ENCODE measurements around the gene MREG.
"Not testable (repeated sequence)": the region's sequence is repeated elsewhere in the genome, so short reads cannot be mapped to it uniquely, and the experiment has no call there.

Gene MREG

GRCh38 chr2:215952860-215953637 lies 60.3 kb downstream of the MREG start:
- no peak for DNase-seq

- no peak for DNase-seq
Measured at GRCh38 chr2:215951558-215951957, 61.8 kb downstream of the MREG start.

DNA sequence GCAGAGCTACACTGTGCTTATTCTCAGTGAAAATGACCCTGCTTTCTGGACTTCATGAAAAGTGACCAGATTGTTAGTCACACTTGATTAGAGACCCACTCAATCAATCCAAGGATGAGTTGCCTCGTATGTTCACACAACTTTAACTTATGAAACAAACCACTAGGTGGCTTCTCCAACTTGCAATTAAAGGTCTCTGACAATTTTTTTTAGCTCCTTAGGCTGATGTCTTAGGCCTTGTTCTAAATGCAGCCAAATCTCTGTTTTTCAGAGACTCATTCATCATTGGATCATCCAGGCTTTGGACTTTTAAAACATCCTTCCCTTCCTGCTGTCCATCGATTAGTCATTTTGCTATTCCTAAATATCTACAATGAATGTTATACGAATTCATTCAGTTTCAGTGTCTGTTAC lies 63.4 kb downstream of the MREG start:
- peak; percentile 26 to 72 for DNase-seq

DNA sequence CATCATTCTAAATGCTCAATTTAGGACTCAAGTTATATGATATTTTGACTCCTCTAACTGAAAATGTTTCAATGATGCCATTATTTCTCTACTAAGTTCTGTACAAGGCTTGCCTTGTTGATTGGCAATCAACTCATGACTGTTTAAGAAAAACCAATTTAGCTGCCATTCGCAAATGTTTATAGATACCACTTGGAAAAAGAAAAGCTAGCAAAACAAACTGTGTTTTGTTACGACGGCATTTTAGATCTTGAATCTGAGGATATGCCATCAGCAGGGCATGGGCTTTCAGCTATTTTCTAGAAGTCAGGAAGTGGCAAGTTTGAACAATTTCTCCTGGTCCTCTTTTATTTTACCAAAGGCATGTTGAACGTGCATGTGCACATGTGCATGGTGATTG lies 65.3 kb downstream of the MREG start:
- DNase-seq, result no peak

DNA sequence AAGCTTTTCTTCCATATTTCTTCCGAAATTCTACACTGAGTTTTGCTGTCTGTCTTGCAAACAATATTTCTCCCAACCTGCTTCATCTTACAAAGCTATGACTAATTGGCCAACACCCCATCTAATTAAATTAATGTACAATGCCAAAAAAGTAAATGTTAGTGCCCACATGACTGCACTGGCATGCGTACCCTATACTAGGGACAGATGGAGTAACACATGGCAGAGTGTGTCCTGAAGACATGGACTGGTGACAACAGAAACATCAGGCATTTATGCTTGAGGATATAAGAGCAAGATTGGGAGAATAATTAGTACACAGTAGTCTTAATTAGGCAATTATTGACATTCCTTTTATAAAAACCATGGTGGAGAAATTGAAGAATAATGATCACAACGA lies 66.8 kb downstream of the MREG start:
- peak in 1 of 2 experiments; percentile 18 for DNase-seq

DNA sequence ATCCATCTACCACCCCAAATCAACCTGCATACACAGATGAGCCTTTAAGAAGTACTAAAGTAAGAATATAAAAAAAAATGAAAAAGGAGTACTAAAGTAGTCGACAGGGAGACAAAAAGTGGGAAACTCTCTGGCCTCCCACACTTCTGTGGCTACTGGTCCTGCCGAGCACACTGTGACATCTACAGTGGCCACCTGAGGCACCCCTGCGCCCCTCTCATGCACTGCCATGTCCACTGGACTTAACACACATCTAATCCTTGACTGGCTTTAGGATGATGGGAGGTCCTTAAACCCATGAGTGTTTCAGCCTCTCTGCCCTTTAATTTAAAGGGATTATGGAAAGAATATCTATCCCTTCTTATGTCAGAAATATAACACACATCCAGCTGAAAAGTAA lies 71.2 kb downstream of the MREG start:
- peak in 1 of 2 experiments; percentile 14 for DNase-seq

- DNase-seq, result no peak
Measured at GRCh38 chr2:215941726-215942125, 71.6 kb downstream of the MREG start.

GRCh38 chr2:215940645-215941184 lies 72.6 kb downstream of the MREG start:
- DNase-seq, result no peak

- DNase-seq, result no peak
Measured at GRCh38 chr2:215937190-215937589, 76.2 kb downstream of the MREG start.

GRCh38 chr2:215933151-215933550 lies 80.2 kb downstream of the MREG start:
- DNase-seq, result no peak

DNA sequence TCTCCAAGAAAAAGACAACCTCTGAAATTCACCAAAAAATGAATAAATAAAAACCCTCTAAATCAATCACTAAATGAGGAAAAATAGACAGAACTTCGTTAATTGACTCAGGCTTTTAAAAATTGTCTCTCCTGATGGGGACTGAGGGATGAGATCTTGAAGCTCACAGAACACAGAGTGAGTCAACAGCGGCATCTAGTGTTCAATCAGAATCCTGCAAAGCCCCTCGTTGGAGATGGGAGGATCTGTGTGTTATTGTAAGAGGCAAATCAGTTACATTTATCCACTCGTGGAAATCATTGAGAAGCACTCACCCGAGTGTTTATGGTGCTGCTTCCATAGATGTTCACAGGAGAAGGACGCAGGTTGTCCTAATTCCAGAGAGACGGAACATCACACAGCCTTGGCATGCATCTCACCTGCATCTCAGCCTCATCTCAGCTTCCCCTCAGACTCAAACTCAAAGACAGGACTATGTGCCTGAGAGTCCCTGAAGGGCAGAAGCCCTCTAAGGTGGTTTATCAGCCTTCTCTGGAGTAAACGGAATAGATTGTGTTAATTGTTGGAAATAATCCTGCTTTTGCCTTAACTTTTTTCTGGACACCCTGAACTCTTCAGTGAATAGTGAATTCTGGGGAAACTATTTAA lies 82.0 kb downstream of the MREG start:
- peak; percentile 40 to 67 for DNase-seq

- DNase-seq, result no peak
Measured at GRCh38 chr2:215930505-215931253, 82.7 kb downstream of the MREG start.

DNA sequence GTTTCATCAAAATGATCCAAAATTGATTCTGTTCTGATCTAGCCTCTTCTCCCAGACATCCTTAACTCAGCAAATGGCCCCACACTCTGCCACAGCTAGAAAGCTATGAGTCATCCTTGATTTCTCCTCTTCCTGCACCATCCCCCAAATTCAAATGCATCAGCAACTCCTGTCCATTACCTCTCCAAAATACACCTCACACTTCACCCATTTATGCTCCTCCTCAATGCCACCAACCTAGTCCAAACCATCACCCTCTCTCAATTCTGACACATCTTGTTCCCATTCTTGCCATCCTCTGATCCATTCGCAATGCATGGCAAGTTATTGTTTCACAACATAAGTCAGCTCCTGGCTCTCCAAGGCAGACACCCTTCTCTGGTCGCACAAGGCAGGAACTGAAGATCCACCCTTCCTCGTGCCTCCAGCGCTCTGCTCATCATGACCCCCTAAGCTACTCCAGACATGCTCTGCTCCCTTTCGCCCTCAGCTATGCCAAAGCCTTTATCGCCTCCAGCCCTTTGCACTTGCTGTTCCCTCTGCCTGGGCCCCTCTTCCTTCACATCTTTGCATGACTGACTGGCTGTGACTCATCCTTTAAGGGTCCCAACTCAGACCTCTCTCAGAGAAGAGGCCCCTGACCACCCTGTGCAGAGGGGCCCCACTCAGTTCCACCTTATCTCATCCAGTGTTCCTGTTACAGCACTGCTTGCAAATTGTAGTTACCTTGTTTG lies 83.6 kb downstream of the MREG start:
- DNase-seq, result no peak

- DNase-seq, result no peak
Measured at GRCh38 chr2:215928086-215928485, 85.3 kb downstream of the MREG start.

DNA sequence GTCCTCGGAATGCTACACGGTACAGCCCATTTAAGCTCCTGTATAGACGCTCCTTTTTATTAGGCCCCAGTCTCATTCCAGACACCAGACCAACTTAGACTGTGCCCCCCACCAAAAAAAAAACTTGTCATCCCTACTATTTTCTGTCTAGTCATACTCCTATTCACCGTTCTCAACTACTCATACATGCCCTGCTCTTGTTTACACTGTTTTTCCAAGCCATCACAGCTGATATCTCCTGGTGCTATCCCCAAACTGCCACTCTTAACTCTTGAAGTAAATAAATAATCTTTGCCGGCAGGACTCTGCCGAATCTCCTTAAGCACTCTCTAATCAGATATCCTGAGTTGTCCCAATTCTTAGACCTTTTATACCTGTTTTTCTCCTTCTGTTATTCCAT lies 86.4 kb downstream of the MREG start:
- DNase-seq, result not testable (repeated sequence)

- no peak for DNase-seq
Measured at GRCh38 chr2:215921895-215922294, 91.5 kb downstream of the MREG start.

DNA sequence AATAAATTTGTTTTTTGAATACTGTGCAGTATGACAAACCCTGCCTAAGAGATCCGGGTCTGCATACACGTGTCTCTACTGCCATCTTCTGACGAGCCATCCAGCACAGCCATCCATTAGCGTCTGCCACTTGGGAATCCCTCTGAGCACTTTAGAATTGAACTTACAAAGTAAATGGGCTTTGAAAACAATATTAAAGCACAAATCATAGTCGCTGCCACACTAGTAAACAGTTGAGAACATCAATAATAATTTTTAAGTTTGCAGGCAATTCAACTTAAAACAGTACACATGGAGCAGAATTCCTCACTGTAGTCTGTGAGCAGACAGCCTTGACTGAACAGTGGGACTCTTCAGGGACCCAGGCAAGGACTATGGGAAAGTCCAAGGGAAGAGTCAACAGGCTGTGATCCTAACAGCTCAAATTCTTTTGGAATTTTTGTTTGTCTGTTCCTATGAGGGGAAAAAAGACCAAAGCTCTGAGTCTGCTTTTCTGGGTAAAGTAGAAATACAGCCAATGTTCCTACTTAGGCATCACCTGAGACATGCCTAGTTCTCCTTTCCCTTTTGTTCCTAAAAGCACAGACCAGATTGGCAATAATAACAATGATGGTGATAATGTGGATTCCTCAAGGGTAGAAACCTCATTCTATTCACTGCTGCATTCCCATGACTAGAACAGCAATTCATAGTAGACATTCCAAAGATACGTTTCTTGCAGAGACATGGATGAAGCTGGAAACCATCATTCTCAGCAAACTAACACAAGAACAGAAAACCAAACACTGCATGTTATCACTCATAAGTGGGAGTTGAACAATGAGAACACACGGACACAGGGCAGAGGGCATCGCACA lies 92.9 kb downstream of the MREG start:
- DNase-seq, result peak; percentile 29 to 72

- DNase-seq, result no peak
Measured at GRCh38 chr2:215919624-215920243, 93.6 kb downstream of the MREG start.

- DNase-seq, result no peak
Measured at GRCh38 chr2:215918901-215919599, 94.3 kb downstream of the MREG start.

- peak in 1 of 2 experiments; percentile 45 for DNase-seq
Measured at GRCh38 chr2:215917953-215918620, 95.3 kb downstream of the MREG start.

Measured in NCI-H524 (cell line).